B cell (primary cell): ENCODE measurements around the gene ADGRF1. TPM values are rescaled to one million over a fixed set of nuclear protein-coding genes. Genes with fewer than 3 reads are reported as not detected.

Experiments
- ATAC-seq: fragments of 200-7000 bp; cut with Tn5 transposase; one replicate; pipeline ENCODE4 v1.10.0; 2021; ENCODE audit warnings: low read depth, mild to moderate bottlenecking, moderate number of reproducible peaks, moderate library complexity
- CTCF ChIA-PET: fragments of 350-600 bp; sonication (Branson Sonifier 250); formaldehyde crosslinking; loops from one replicate; lab custom pipeline; 2021; ENCODE audit warnings: antibody characterized with exemption, inconsistent platforms; lab: Charles Lee
- POLR2A ChIA-PET: fragments of 350-600 bp; sonication (Branson Sonifier 250); formaldehyde crosslinking; loops from one replicate; lab custom pipeline; 2021; ENCODE audit warnings: antibody characterized with exemption; lab: Charles Lee
- DNase-seq: peaks from one replicate; pipeline ENCODE4 v3.0.0; 2013
- H2AFZ ChIP-seq: 2 replicates; pipeline ENCODE4 v1.6.1; 2012; ENCODE audit warnings: mild to moderate bottlenecking, low read depth, low read length; ENCODE audit not compliant: insufficient read depth, poor library complexity, severe bottlenecking
- H3K27ac ChIP-seq, 2 donors: 1 replicate in 1 of 2; 2 replicates in 1 of 2; pipeline ENCODE4 v1.5.1; 2012 to 2013; ENCODE audit warnings: low read length in 2 of 2, mild to moderate bottlenecking in 2 of 2, moderate library complexity in 1 of 2
- H3K27me3 ChIP-seq, 4 experiments: fragments of 200-600 bp in 1 of 4; sonication (generic) in 1 of 4; replicated peaks in 1 of 4; 1 replicate in 2 of 4; 2 replicates in 2 of 4; pipeline versions ENCODE4 v1.6.1 to v1.7.0; 2013 to 2016; ENCODE audit warnings: low read length in 3 of 4, mild to moderate bottlenecking in 2 of 4, mixed read lengths in 1 of 4, moderate library complexity in 1 of 4; ENCODE audit not compliant: insufficient read depth in 4 of 4, control insufficient read depth in 3 of 4; ENCODE audit errors: control extremely low read depth in 1 of 4
- H3K36me3 ChIP-seq, 2 experiments: replicated peaks in 1 of 2; 1 replicate in 1 of 2; 2 replicates in 1 of 2; pipeline versions ENCODE4 v1.6.1 to v1.7.1; 2013; ENCODE audit warnings: low read length in 1 of 2; ENCODE audit not compliant: insufficient read depth in 2 of 2, control insufficient read depth in 1 of 2; ENCODE audit errors: control extremely low read depth in 1 of 2, extremely low read depth in 1 of 2
- H3K4me1 ChIP-seq, 2 donors: fragments of 200-600 bp in 1 of 2; sonication (generic) in 1 of 2; 1 replicate in 1 of 2; 2 replicates in 1 of 2; pipeline versions ENCODE4 v1.5.1 to v1.6.1; 2013 to 2017; ENCODE audit warnings: low read length in 2 of 2; ENCODE audit not compliant: control insufficient read depth in 2 of 2, insufficient read depth in 2 of 2
- H3K4me2 ChIP-seq: replicated peaks from 2 replicates; pipeline ENCODE3; 2012; ENCODE audit warnings: mild to moderate bottlenecking, low read depth, low read length; ENCODE audit not compliant: poor library complexity, severe bottlenecking
- H3K4me3 ChIP-seq, 5 experiments: fragments of 200-600 bp in 1 of 5; sonication (generic) in 1 of 5; 1 replicate in 3 of 5; 2 replicates in 2 of 5; pipeline versions ENCODE4 v1.5.1 to v1.7.0; 2011 to 2016; ENCODE audit warnings: low read length in 4 of 5, mild to moderate bottlenecking in 4 of 5, low read depth in 2 of 5, control low read depth in 1 of 5, moderate library complexity in 1 of 5; ENCODE audit not compliant: insufficient read depth in 1 of 5; ENCODE audit errors: control extremely low read depth in 1 of 5, extremely low read depth in 1 of 5
- H3K79me2 ChIP-seq: fragments of 200-600 bp; sonication (generic); one replicate; pipeline ENCODE4 v1.6.0; 2016; ENCODE audit warnings: low read length; ENCODE audit not compliant: control insufficient read depth, insufficient read depth
- H3K9ac ChIP-seq: fragments of 200-600 bp; sonication (generic); 2 replicates; pipeline ENCODE4 v1.6.1; 2017; ENCODE audit warnings: mild to moderate bottlenecking, low read length, moderate library complexity
- H3K9me3 ChIP-seq, 3 donors: one replicate each; pipeline versions ENCODE4 v1.6.1 to v1.7.1; 2013; ENCODE audit warnings: low read length in 2 of 3; ENCODE audit not compliant: control insufficient read depth in 2 of 3, insufficient read depth in 1 of 3; ENCODE audit errors: control extremely low read depth in 1 of 3
- H4K20me1 ChIP-seq: 2 replicates; pipeline ENCODE4 v1.6.0; 2012; ENCODE audit warnings: mild to moderate bottlenecking, low read length; ENCODE audit not compliant: insufficient read depth, control insufficient read depth, poor library complexity, severe bottlenecking
- H3K27ac Mint-ChIP-seq: one replicate; pipeline ENCODE4 v1.8.0; 2021; ENCODE audit warnings: mixed read lengths
- H3K27me3 Mint-ChIP-seq: one replicate; pipeline ENCODE4 v1.8.0; 2021; ENCODE audit warnings: mixed read lengths
- H3K4me1 Mint-ChIP-seq: one replicate; pipeline ENCODE4 v1.8.0; 2021; ENCODE audit warnings: mixed read lengths
- H3K4me3 Mint-ChIP-seq: one replicate; pipeline ENCODE4 v1.8.0; 2021; ENCODE audit warnings: mixed read lengths
- H3K9me3 Mint-ChIP-seq: one replicate; pipeline ENCODE4 v1.8.0; 2022; ENCODE audit warnings: mixed read lengths; ENCODE audit not compliant: insufficient read depth
- EZH2 ChIP-seq: IDR thresholded peaks from 2 replicates; pipeline ENCODE4 v1.6.1; 2012; ENCODE audit warnings: borderline replicate concordance, low read depth, mild to moderate bottlenecking, moderate library complexity, low read length; ENCODE audit not compliant: insufficient read depth, poor library complexity, severe bottlenecking
- WGBS: methylation state at CpG from one replicate; pipeline ENCODE4 v1.1.5; 2013; ENCODE audit warnings: missing lambda C conversion rate; ENCODE audit not compliant: insufficient coverage; 5-methylcytosine and 5-hydroxymethylcytosine counted together
- intact Hi-C: fragments of 100-400 bp; cut with micrococcal nuclease; formaldehyde crosslinking; loops from one replicate; pipeline ENCODE4 v1.10.0; 2022
- polyA plus RNA-seq: library from polyadenylated mRNA; depleted of rRNA; stranded (reverse); fragments of >200 nt; gene quantifications from 2 replicates; pipeline ENCODE4 v1.2.3, GENCODE V29; 2012
- total RNA-seq, 2 donors: library from RNA; stranded (reverse); fragments of 120-200 nt in 1 of 2; gene quantifications; 1 replicate in 1 of 2; 2 replicates in 1 of 2; pipeline versions ENCODE4 v1.2.3 to v1.2.4, GENCODE V29; 2013 to 2022
- TF ChIP-seq, protein P1 (sequence below): fragments of 200-600 bp; IDR thresholded peaks from one replicate; pipeline ENCODE4 v1.8.0; 2022; ENCODE audit warnings: antibody characterized with exemption, mild to moderate bottlenecking

Gene ADGRF1
- total and polyA plus RNA-seq, 2 donors (not counting 1 experiment from before 2014, with no cell fraction given), result not detected

DNA sequence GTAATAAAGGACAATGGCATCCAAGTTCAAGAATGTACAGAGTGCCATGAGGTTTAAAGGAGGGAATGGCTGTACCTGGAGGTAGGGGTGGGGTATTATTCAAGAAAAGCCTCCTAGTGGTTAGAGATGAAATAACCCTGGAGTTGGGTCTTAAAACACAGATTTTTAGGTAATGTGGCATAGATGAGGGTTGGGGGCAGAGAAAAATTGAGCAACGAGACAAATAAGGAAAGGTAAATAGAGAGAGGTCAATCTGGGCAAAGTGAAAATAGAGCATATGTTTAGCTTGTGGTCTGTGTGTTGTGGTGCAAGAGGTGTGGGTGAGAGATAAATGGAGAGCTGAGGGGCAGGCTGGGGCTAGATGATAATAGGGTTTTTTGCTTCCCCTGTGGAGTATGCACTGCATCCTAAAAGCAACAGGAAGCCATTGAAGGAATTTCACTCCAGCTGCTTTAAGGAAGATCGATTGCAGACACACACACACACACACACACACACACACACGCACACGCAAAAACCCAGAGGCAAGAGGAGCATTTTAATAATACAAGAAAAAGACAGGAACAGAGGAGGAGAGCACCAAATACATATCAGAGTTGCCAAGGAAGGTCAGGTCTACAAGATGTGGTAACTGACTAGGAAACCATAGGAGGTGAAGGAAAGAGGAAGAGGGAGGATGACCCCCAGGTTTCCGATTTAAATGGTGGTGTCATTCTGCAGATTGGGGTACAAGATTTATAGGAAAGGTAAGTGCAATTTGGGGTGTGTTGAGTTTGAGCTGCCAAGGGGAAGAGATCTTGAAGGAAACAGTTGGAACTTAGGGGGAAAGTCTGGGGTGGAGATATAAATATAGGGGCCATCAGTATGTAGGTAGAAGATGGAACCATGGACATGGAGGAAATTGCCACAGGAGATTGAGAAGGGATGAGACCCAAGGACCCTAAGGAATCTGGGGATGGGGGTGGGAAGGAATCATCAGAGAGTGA lies 31.3 kb upstream of the ADGRF1 start:
- Histone ChIP-seq H3K36me3 (no peaks in the 10 kb centered on the region), H2AFZ (no peak overlapping the region), H3K4me1 (no peaks in the 10 kb centered on the region), H3K79me2 (no peaks in the 10 kb centered on the region), H3K27ac (no peak overlapping the region), H3K9ac (no peak overlapping the region), H4K20me1 (no peaks in the 10 kb centered on the region), H3K9me3 (no peaks in the 10 kb centered on the region), H3K4me3 (no peak overlapping the region), H3K4me2 (no peak overlapping the region), H3K27me3 (no peaks in the 10 kb centered on the region)
- CTCF ChIA-PET, result no interaction called here
- POLR2A ChIA-PET, result no interaction called here
- WGBS, result 96% methylated on average over 2 of the region's 5 CpGs
- DNase-seq (no peak), ATAC-seq (no peak)
- intact Hi-C loops, result no loop called here
- no peak overlapping the region for H3K4me3 Mint-ChIP-seq
- H3K9me3 Mint-ChIP-seq, result no peaks in the 10 kb centered on the region
- no peak overlapping the region for H3K27ac Mint-ChIP-seq
- TF ChIP-seq, protein P1, sequence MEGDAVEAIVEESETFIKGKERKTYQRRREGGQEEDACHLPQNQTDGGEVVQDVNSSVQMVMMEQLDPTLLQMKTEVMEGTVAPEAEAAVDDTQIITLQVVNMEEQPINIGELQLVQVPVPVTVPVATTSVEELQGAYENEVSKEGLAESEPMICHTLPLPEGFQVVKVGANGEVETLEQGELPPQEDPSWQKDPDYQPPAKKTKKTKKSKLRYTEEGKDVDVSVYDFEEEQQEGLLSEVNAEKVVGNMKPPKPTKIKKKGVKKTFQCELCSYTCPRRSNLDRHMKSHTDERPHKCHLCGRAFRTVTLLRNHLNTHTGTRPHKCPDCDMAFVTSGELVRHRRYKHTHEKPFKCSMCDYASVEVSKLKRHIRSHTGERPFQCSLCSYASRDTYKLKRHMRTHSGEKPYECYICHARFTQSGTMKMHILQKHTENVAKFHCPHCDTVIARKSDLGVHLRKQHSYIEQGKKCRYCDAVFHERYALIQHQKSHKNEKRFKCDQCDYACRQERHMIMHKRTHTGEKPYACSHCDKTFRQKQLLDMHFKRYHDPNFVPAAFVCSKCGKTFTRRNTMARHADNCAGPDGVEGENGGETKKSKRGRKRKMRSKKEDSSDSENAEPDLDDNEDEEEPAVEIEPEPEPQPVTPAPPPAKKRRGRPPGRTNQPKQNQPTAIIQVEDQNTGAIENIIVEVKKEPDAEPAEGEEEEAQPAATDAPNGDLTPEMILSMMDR, result no peak
- TF ChIP-seq EZH2, result no peak
- no peaks in the 10 kb centered on the region for H3K4me1 Mint-ChIP-seq
- peaks cover 15% of the 10 kb centered on the region for H3K27me3 Mint-ChIP-seq

DNA sequence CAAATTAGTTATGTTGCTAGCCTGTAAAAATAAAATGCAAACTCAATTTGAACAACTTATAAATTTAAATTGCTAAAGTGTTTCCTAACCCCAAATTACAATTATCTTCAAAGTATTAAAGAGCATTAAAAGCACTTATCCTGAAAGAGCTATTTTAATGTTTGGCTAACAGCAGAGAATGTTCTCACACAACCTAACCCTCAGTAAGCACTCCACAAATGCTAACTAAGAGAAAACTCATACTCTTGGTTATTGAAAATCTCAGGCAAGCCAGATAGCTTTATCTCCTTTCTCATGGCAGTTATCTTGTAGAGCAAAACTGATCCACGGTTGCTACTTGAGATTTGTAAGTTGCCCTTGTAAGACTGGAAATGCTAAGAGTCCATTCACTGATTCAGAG lies 30.5 kb upstream of the ADGRF1 start:
- no peak for ATAC-seq
- ChIA-PET CTCF (no interaction called here), POLR2A (no interaction called here)
- Mint-ChIP-seq H3K4me1 (no peaks in the 10 kb centered on the region), H3K9me3 (no peaks in the 10 kb centered on the region), H3K27me3 (peaks cover 12% of the 10 kb centered on the region), H3K4me3 (no peak overlapping the region), H3K27ac (no peak overlapping the region)
- intact Hi-C loops, result no loop called here
- H3K4me2 ChIP-seq, result no peak overlapping the region
- no peaks in the 10 kb centered on the region for H3K27me3 ChIP-seq
- no CpG with 5 or more reads among the region's 1 CpG for WGBS
- no peaks in the 10 kb centered on the region for H3K36me3 ChIP-seq
- no peak overlapping the region for H3K4me3 ChIP-seq
- H2AFZ ChIP-seq, result no peak overlapping the region
- no peak overlapping the region for H3K9ac ChIP-seq
- DNase-seq, result no peak
- H3K79me2 ChIP-seq, result no peaks in the 10 kb centered on the region
- TF ChIP-seq, protein P1, result no peak
- TF ChIP-seq EZH2, result no peak
- no peaks in the 10 kb centered on the region for H3K9me3 ChIP-seq
- H3K27ac ChIP-seq, result no peak overlapping the region
- no peaks in the 10 kb centered on the region for H3K4me1 ChIP-seq
- no peaks in the 10 kb centered on the region for H4K20me1 ChIP-seq
